Upper lobe of right lung (tissue), 1 donor: ENCODE measurements around the gene TBCK. TPM values are rescaled to one million over a fixed set of nuclear protein-coding genes. Genes with fewer than 3 reads are reported as not detected.

Experiments used
- ATAC-seq: fragments of 200-7000 bp; cut with Tn5 transposase; one replicate; pipeline ENCODE4 v1.9.1; 2020; ENCODE audit warnings: mild to moderate bottlenecking, moderate library complexity
- DNase-seq: peaks from one replicate; pipeline ENCODE4 v3.0.0-alpha.2; 2020
- H3K27ac ChIP-seq: fragments of 200-600 bp; one replicate; pipeline ENCODE4 v1.8.0; 2022
- H3K27me3 ChIP-seq: fragments of 200-600 bp; one replicate; pipeline ENCODE4 v1.8.0; 2022; ENCODE audit warnings: mild to moderate bottlenecking
- H3K36me3 ChIP-seq: fragments of 200-600 bp; one replicate; pipeline ENCODE4 v1.8.0; 2022
- H3K4me1 ChIP-seq: fragments of 200-600 bp; one replicate; pipeline ENCODE4 v1.8.0; 2022
- H3K4me3 ChIP-seq: fragments of 200-600 bp; one replicate; pipeline ENCODE4 v1.8.0; 2022; ENCODE audit warnings: mild to moderate bottlenecking
- H3K9me3 ChIP-seq: fragments of 200-600 bp; one replicate; pipeline ENCODE4 v1.8.0; 2022
- intact Hi-C: fragments of 100-400 bp; cut with DNase I; formaldehyde crosslinking; loops from one replicate; pipeline ENCODE4 v1.11.0; 2022
- total RNA-seq: library from RNA; stranded (reverse); fragmentation: NEBNext Ultra II Directional; extraction: Animal tissue kit (Norgen Biotek cat#: 25700); gene quantifications from one replicate; pipeline ENCODE4 v1.2.1, GENCODE V29; 2021
- TF ChIP-seq, protein P1 (sequence below): fragments of 200-600 bp; IDR thresholded peaks from one replicate; pipeline ENCODE4 v1.8.0; 2022; ENCODE audit warnings: antibody characterized with exemption
- donor health status: DM: no; HTN: yes; CAD: no; lungs with severe emphysema.

The TBCK gene
- total RNA-seq, 1 donor from 2014 or later = 51.7 TPM

DNA sequence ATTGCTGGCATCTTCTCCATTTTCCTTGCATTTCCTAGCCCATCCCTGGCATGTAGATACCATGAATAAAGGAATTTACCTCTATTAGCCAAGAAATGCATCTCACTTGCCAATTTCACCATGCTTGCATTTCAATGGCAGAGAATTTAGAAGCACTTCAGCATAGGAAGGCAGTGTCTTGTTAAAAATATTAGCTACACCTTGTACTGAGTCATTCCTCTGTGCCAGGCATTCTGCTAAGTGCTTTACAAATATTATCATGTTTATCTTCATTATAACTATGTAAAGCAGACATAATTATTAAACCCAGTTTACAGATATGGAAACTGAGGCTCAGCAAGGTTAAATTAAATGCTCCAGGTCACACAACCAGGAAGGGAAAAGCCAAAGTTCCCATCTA is 282.5 kb downstream of the TBCK start:
- Histone ChIP-seq H3K27ac (no peak overlapping the region), H3K4me1 (no peaks in the 10 kb centered on the region), H3K4me3 (no peak overlapping the region), H3K9me3 (no peaks in the 10 kb centered on the region), H3K36me3 (no peaks in the 10 kb centered on the region), H3K27me3 (no peaks in the 10 kb centered on the region)
- ATAC-seq (no peak), DNase-seq (no peak)
- TF ChIP-seq, protein P1, sequence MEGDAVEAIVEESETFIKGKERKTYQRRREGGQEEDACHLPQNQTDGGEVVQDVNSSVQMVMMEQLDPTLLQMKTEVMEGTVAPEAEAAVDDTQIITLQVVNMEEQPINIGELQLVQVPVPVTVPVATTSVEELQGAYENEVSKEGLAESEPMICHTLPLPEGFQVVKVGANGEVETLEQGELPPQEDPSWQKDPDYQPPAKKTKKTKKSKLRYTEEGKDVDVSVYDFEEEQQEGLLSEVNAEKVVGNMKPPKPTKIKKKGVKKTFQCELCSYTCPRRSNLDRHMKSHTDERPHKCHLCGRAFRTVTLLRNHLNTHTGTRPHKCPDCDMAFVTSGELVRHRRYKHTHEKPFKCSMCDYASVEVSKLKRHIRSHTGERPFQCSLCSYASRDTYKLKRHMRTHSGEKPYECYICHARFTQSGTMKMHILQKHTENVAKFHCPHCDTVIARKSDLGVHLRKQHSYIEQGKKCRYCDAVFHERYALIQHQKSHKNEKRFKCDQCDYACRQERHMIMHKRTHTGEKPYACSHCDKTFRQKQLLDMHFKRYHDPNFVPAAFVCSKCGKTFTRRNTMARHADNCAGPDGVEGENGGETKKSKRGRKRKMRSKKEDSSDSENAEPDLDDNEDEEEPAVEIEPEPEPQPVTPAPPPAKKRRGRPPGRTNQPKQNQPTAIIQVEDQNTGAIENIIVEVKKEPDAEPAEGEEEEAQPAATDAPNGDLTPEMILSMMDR = no peak
- intact Hi-C loops = no loop called here

DNA sequence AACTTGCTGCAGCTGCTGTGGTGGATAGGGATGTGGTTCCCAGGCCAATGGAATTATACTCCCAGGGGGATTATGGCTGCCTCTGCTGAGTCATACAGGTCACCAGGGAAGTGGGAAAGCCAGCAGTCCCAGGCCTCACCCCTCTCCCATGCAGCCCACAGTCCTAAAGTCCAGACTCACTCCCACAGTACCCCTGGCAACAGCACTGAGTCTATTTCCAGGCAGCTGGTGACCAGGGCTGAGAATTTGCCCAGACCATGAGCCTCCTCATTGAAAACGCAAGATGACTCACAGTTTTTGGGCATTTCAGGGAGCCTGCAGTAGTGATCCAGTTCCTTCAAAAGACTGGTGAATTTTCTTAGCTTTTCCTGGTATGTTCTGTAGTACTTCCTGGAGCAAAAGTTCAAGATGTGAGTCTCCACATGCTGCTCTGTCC is 283.1 kb downstream of the TBCK start:
- H3K27ac ChIP-seq = no peak overlapping the region
- no peaks in the 10 kb centered on the region for H3K4me1 ChIP-seq
- intact Hi-C loops = no loop called here
- DNase-seq (no peak), ATAC-seq (no peak)
- H3K36me3 ChIP-seq = no peaks in the 10 kb centered on the region
- no peaks in the 10 kb centered on the region for H3K27me3 ChIP-seq
- TF ChIP-seq, protein P1 = no peak
- H3K4me3 ChIP-seq = no peak overlapping the region
- no peaks in the 10 kb centered on the region for H3K9me3 ChIP-seq

DNA sequence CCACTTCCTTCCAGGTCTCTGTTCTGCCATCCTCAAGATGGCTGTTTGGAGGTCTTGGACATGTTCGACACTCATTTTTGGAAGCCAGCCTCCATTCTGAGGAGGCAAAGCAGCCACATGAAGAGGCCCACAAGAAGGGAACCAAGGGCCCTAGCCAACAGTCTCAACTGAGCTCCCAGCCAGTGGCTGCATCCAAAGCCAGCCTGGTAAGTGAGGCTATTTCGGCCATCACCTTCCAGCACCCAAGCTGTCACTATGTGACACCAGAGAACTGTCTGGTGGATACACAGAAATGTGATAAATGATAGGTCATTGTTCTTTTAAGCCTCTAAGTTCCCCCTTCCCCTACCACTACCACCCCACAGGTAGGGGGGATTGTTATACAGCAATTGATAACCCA is 293.6 kb downstream of the TBCK start:
- H3K27ac ChIP-seq = no peak overlapping the region
- no peaks in the 10 kb centered on the region for H3K36me3 ChIP-seq
- DNase-seq (no peak), ATAC-seq (no peak)
- H3K27me3 ChIP-seq = no peaks in the 10 kb centered on the region
- TF ChIP-seq, protein P1 = no peak
- no peak overlapping the region for H3K4me3 ChIP-seq
- intact Hi-C loops = no loop called here
- H3K4me1 ChIP-seq = no peaks in the 10 kb centered on the region
- H3K9me3 ChIP-seq = no peaks in the 10 kb centered on the region

DNA sequence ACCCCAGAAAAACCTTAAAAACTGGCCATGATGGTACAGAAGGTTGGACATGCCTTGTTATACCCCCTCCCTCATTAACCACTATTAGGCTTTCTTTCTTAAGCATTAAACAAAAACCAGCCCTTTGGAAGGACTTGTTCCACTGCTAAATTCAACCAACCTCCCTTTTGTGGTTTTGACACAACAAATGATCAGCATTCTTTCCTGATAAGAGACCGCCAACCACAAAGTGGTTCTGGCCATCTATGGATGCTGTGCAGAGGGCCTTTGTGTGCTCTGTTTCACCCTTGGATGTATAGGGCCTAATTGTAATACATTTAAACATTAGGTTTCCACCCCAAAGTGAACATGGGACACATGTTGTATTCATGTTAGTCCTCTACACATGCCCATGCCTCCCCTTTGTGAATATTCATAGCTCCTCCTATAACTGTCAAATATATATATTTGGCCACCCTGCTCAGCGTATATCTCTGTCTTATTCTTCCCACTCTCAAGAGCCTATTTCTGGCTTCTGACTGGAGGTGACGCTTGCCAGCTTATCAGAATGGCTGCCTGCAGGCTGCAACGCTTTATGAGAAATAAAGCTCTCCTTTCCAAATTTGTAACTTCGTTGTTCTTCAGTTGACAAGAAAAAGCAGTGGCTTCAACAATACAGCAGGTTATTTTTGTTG is 294.1 kb downstream of the TBCK start:
- Histone ChIP-seq H3K36me3 (no peaks in the 10 kb centered on the region), H3K27me3 (no peaks in the 10 kb centered on the region), H3K27ac (no peak overlapping the region), H3K4me3 (no peak overlapping the region), H3K4me1 (no peaks in the 10 kb centered on the region), H3K9me3 (no peaks in the 10 kb centered on the region)
- intact Hi-C loops = no loop called here
- DNase-seq (no peak), ATAC-seq (no peak)
- TF ChIP-seq, protein P1 = no peak

DNA sequence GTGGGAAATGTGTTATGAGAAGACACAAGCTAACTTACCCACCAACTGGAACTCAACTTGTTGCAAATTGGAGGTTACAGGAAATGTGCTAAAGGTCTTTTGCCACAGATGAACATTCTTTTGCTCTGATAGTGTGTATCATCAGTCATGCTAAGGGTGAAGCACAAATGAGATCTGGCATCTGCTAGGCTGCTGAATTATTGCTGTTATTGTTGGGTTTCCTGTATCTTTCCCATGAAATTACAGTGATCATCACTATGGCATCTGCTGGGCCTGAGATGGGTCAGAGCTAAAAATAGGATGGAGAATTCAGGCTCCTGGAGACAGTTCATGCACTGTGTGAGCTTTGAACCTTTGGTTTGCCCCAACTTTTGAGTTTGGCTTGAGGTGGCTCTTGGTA is 296.2 kb downstream of the TBCK start:
- no peaks in the 10 kb centered on the region for H3K9me3 ChIP-seq
- no peak for ATAC-seq
- H3K36me3 ChIP-seq = no peaks in the 10 kb centered on the region
- H3K27ac ChIP-seq = no peak overlapping the region
- TF ChIP-seq, protein P1 = no peak
- intact Hi-C loops = no loop called here
- no peaks in the 10 kb centered on the region for H3K27me3 ChIP-seq
- H3K4me1 ChIP-seq = no peaks in the 10 kb centered on the region
- no peak for DNase-seq
- no peak overlapping the region for H3K4me3 ChIP-seq

DNA sequence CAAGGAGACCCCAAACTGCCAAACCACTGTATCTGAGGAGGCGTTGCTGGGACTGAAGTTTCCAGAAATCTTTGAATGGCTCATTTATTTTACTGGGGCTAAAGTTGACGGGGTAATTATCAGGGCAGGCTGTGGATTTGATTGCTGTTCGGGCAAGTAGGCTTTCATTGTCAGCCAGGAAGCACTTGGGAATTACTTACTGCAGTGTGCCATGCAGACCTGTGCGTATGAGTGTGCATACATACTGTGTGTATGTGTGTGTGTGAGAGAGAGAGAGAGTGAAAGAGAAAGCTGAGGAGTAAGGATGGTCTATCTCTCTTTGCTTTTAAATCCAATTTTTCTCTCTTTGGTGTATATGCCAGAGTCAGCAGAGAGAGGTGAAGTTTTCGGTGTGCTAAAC is 298.0 kb downstream of the TBCK start:
- TF ChIP-seq, protein P1 = no peak
- Histone ChIP-seq H3K4me1 (no peaks in the 10 kb centered on the region), H3K27ac (no peak overlapping the region), H3K27me3 (no peaks in the 10 kb centered on the region), H3K36me3 (no peaks in the 10 kb centered on the region), H3K4me3 (no peak overlapping the region), H3K9me3 (no peaks in the 10 kb centered on the region)
- ATAC-seq (no peak), DNase-seq (no peak)
- intact Hi-C loops = no loop called here
